ENCODE data around the gene HIGD1A.

The HIGD1A gene

DNA sequence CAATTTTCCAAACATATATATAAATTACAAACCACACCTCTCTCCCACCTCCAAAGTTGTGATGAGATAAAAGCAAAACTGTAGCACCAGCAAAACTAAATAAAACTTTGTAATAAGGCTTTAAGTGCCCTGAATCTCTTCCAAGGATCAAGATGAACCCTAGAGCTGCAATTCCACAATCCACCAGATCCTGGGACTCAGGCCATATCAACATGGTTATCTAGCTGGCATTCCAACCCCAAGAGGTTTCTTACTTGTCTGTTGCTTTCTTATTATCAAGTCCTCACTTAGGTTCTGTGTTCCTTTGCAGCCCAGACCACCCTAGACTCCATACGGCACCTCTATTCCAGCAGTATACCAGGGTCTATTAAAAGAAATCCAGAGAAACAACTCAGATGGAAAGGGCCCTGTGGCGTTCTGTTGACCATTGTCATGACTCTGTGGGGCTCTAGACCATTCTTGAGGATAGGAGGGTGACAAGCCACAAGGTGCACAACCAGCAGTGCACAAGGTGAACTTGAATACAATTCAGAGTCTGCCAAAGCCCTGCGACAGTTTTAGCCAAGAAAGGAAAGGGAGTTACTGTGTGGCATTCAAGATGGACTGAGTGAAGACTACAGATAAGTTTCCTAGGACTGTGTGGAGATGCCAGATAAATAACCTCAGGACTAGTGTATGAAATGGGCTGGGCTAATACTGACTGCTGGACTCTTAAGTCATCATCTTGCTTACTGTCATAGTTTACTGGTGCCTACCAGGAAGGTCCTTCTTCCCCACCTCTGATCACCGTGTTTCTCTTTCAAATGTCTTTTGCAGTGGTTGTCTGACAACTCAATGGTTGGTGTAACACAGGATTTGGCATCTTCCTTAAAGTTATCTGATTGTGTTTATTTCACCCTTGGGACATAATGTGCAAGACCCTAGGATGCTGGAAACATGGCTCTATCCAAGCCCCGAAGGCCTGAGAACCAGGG is 32.1 kb upstream of the HIGD1A start:
- Histone ChIP-seq H3K9me3 (ENCODE audit: insufficient read depth, low read length) (no peaks in the 10 kb centered on the region), H3K4me3 (ENCODE audit: insufficient read depth, low read length, poor library complexity, severe bottlenecking) (no peak overlapping the region), H3F3A (ENCODE audit: insufficient read depth) (no peaks in the 10 kb centered on the region), H3K27me3 (ENCODE audit: low read length) (no peaks in the 10 kb centered on the region), H3K9ac (ENCODE audit: low read length) (no peak overlapping the region), H3K36me3 (ENCODE audit: low read length) (no peaks in the 10 kb centered on the region), H3K27ac (ENCODE audit: low read depth, low read length) (no peak overlapping the region), H3K4me2 (ENCODE audit: low read depth, low read length, poor library complexity, severe bottlenecking) (no peak overlapping the region), H3K79me2 (ENCODE audit: insufficient read depth, low read length) (no peaks in the 10 kb centered on the region), H4K20me1 (ENCODE audit: low read depth, low read length) (no peaks in the 10 kb centered on the region), H2AFZ (ENCODE audit: low read depth, low read length, severe bottlenecking) (no peak overlapping the region), H3K9me2 (replicated peaks; ENCODE audit: insufficient read depth, low read length) (no peaks in the 10 kb centered on the region)
- no peak for TF ChIP-seq EZH2phosphoT487 (conservative IDR thresholded peaks at IDR 0.05; ENCODE audit: low read length)
- TF ChIP-seq, protein P1, sequence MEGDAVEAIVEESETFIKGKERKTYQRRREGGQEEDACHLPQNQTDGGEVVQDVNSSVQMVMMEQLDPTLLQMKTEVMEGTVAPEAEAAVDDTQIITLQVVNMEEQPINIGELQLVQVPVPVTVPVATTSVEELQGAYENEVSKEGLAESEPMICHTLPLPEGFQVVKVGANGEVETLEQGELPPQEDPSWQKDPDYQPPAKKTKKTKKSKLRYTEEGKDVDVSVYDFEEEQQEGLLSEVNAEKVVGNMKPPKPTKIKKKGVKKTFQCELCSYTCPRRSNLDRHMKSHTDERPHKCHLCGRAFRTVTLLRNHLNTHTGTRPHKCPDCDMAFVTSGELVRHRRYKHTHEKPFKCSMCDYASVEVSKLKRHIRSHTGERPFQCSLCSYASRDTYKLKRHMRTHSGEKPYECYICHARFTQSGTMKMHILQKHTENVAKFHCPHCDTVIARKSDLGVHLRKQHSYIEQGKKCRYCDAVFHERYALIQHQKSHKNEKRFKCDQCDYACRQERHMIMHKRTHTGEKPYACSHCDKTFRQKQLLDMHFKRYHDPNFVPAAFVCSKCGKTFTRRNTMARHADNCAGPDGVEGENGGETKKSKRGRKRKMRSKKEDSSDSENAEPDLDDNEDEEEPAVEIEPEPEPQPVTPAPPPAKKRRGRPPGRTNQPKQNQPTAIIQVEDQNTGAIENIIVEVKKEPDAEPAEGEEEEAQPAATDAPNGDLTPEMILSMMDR (IDR thresholded peaks at IDR 0.05; ENCODE audit: insufficient read depth, low read length, poor library complexity, severe bottlenecking): no peak

DNA sequence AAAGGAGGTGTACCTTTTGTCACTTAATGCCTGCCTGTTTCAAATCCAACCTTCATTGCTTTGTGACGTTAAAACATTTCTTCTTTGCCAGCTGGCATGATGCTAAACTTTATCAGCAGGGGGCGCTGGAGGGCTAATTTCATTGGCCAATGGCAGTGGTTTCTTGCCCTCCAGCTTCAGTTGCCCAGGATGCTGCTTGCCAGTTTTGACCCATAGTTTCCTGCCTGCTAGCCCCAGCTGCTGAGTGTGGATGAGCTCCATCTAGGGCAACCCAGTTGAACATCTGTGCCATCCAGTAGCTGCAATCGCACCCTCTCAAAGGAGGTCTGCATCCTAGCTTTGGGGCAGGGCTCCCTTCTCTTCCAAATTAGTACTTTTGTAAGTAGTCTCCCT is 27.0 kb upstream of the HIGD1A start:
- Histone ChIP-seq H2AFZ (ENCODE audit: low read depth, low read length, severe bottlenecking) (no peak overlapping the region), H3K27ac (ENCODE audit: low read depth, low read length) (no peak overlapping the region), H4K20me1 (ENCODE audit: low read depth, low read length) (no peaks in the 10 kb centered on the region), H3K9me2 (replicated peaks; ENCODE audit: insufficient read depth, low read length) (no peaks in the 10 kb centered on the region), H3K9me3 (ENCODE audit: insufficient read depth, low read length) (no peaks in the 10 kb centered on the region), H3K36me3 (ENCODE audit: low read length) (no peaks in the 10 kb centered on the region), H3K79me2 (ENCODE audit: insufficient read depth, low read length) (no peaks in the 10 kb centered on the region), H3K4me2 (ENCODE audit: low read depth, low read length, poor library complexity, severe bottlenecking) (no peak overlapping the region), H3K9ac (ENCODE audit: low read length) (no peak overlapping the region), H3K4me3 (ENCODE audit: insufficient read depth, low read length, poor library complexity, severe bottlenecking) (no peak overlapping the region), H3F3A (ENCODE audit: insufficient read depth) (no peaks in the 10 kb centered on the region), H3K27me3 (ENCODE audit: low read length) (no peaks in the 10 kb centered on the region)
- TF ChIP-seq, protein P1 (IDR thresholded peaks at IDR 0.05; ENCODE audit: insufficient read depth, low read length, poor library complexity, severe bottlenecking): peak; percentile 73
- no peak for TF ChIP-seq EZH2phosphoT487 (conservative IDR thresholded peaks at IDR 0.05; ENCODE audit: low read length)

DNA sequence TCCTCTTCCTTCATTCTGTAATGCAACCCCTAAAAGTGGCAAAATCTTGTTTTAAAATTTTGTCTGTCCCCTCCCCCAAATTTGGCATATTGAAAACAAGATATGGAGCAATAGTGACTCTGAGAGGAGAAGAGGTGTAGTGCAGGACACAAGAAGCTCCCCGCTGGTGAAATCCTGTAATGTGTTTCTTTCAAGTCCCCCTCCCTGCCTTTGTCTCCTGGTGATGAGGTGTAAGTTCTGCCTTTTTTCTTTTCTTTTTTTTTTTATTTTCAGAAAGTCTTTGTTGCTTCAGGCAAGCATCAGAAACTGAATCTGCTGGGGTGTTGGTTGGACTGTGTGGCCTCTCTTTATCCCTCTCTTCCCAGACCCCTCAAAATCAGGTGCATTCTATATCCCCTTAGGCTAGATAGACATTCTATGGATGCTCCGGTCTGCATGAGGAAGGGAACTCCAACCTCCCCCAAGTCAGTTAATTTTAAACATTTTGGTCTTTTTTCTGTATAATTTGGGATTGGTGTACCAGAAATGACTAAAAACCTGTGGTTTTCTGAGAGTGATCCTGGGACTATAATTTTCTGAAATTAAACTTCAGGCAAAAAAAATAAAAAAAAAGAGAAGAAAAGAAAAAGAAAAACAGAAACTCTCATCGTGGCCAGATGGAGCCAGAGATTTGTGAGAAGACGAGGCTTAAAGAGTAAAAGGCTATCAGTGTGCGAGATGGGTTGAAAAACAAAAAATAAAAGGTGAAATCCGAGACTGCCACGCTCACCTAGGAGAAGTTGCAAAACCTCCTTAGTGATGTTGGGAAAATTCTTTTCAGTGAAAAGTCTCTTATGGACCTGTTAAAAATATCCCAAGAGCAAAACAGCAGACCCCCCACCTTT is 26.4 kb upstream of the HIGD1A start:
- Histone ChIP-seq H3K4me2 (ENCODE audit: low read depth, low read length, poor library complexity, severe bottlenecking) (no peak overlapping the region), H3F3A (ENCODE audit: insufficient read depth) (no peaks in the 10 kb centered on the region), H3K9ac (ENCODE audit: low read length) (no peak overlapping the region), H2AFZ (ENCODE audit: low read depth, low read length, severe bottlenecking) (no peak overlapping the region), H3K27me3 (ENCODE audit: low read length) (no peaks in the 10 kb centered on the region), H3K36me3 (ENCODE audit: low read length) (no peaks in the 10 kb centered on the region), H3K9me3 (ENCODE audit: insufficient read depth, low read length) (no peaks in the 10 kb centered on the region), H3K4me3 (ENCODE audit: insufficient read depth, low read length, poor library complexity, severe bottlenecking) (no peak overlapping the region), H3K9me2 (replicated peaks; ENCODE audit: insufficient read depth, low read length) (no peaks in the 10 kb centered on the region), H4K20me1 (ENCODE audit: low read depth, low read length) (no peaks in the 10 kb centered on the region), H3K79me2 (ENCODE audit: insufficient read depth, low read length) (no peaks in the 10 kb centered on the region), H3K27ac (ENCODE audit: low read depth, low read length) (no peak overlapping the region)
- TF ChIP-seq, protein P1 (IDR thresholded peaks at IDR 0.05; ENCODE audit: insufficient read depth, low read length, poor library complexity, severe bottlenecking): no peak
- no peak for TF ChIP-seq EZH2phosphoT487 (conservative IDR thresholded peaks at IDR 0.05; ENCODE audit: low read length)
